A549 treated with AZD2906 at 1 μM for 4 hours (cell line): Measurements from ENCODE around the gene ZNF717. TPM values are rescaled to one million over a fixed set of nuclear protein-coding genes. Genes with fewer than 3 reads are reported as not detected.

Experiments used
- total RNA-seq: library from RNA; stranded (reverse); fragments of 200-300 nt; extraction: Qiagen RNA extraction; gene quantifications from 5 replicates; pipeline ENCODE4 v1.2.3, GENCODE V29; 2022

ZNF717 gene
- 2.5 to 3.7 TPM (median 3.1 TPM) in 5 replicates for total RNA-seq

GRCh38 chr3:75785081-75785755, at the start of gene ZNF717:
ZNF717 (minus strand) TSS chr3:75785549; CDS start chr3:75783362, 2,187 bp downstream.

Other genes starting within 250 kb of the ZNF717 start
- 0.06 TPM in 1 of 5 replicates, not detected in the others for gene FRG2C, start 121.2 kb downstream of the ZNF717 start, total RNA-seq